Measurements from ENCODE around the gene B3GALT6. TPM values are rescaled to one million over a fixed set of nuclear protein-coding genes. Genes with fewer than 3 reads are reported as not detected.

Gene B3GALT6
- total and polyA plus RNA-seq, 2 experiments from 2014 or later, result 5.5 to 26.5 TPM

DNA sequence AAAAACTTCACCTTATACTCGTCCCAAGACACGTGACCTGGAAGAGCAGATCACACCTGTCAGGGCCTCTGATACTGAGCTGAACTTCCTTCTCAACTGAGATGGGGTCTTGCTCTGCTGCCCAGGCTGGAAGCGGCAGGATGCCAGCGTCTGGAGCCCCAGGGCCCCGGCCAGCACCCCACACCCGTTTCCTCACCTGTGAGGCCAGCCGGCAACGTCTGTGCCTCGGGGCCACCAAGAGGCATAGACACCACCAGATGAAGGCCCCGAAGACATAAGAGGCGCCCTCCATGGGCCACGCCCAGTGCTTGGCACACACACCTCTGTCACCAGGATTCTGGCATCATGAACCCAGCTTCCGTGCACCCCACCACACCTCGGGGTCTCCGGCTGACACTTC lies 8.7 kb upstream of the B3GALT6 start (continued):
- TF ChIP-seq, protein P1, sequence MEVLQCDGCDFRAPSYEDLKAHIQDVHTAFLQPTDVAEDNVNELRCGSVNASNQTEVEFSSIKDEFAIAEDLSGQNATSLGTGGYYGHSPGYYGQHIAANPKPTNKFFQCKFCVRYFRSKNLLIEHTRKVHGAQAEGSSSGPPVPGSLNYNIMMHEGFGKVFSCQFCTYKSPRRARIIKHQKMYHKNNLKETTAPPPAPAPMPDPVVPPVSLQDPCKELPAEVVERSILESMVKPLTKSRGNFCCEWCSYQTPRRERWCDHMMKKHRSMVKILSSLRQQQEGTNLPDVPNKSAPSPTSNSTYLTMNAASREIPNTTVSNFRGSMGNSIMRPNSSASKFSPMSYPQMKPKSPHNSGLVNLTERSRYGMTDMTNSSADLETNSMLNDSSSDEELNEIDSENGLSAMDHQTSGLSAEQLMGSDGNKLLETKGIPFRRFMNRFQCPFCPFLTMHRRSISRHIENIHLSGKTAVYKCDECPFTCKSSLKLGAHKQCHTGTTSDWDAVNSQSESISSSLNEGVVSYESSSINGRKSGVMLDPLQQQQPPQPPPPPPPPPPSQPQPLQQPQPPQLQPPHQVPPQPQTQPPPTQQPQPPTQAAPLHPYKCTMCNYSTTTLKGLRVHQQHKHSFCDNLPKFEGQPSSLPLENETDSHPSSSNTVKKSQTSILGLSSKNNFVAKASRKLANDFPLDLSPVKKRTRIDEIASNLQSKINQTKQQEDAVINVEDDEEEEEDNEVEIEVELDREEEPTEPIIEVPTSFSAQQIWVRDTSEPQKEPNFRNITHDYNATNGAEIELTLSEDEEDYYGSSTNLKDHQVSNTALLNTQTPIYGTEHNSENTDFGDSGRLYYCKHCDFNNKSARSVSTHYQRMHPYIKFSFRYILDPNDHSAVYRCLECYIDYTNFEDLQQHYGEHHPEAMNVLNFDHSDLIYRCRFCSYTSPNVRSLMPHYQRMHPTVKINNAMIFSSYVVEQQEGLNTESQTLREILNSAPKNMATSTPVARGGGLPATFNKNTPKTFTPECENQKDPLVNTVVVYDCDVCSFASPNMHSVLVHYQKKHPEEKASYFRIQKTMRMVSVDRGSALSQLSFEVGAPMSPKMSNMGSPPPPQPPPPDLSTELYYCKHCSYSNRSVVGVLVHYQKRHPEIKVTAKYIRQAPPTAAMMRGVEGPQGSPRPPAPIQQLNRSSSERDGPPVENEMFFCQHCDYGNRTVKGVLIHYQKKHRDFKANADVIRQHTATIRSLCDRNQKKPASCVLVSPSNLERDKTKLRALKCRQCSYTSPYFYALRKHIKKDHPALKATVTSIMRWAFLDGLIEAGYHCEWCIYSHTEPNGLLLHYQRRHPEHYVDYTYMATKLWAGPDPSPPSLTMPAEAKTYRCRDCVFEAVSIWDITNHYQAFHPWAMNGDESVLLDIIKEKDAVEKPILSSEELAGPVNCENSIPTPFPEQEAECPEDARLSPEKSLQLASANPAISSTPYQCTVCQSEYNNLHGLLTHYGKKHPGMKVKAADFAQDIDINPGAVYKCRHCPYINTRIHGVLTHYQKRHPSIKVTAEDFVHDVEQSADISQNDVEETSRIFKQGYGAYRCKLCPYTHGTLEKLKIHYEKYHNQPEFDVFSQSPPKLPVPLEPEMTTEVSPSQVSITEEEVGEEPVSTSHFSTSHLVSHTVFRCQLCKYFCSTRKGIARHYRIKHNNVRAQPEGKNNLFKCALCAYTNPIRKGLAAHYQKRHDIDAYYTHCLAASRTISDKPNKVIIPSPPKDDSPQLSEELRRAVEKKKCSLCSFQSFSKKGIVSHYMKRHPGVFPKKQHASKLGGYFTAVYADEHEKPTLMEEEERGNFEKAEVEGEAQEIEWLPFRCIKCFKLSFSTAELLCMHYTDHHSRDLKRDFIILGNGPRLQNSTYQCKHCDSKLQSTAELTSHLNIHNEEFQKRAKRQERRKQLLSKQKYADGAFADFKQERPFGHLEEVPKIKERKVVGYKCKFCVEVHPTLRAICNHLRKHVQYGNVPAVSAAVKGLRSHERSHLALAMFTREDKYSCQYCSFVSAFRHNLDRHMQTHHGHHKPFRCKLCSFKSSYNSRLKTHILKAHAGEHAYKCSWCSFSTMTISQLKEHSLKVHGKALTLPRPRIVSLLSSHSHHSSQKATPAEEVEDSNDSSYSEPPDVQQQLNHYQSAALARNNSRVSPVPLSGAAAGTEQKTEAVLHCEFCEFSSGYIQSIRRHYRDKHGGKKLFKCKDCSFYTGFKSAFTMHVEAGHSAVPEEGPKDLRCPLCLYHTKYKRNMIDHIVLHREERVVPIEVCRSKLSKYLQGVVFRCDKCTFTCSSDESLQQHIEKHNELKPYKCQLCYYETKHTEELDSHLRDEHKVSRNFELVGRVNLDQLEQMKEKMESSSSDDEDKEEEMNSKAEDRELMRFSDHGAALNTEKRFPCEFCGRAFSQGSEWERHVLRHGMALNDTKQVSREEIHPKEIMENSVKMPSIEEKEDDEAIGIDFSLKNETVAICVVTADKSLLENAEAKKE (CRISPR knock-in tag; IDR thresholded peaks at IDR 0.05), result no peak
- TF ChIP-seq CREB1 (CRISPR knock-in tag; IDR thresholded peaks at IDR 0.05; ENCODE audit: low read depth) (no peak), EZH2phosphoT487 (IDR thresholded peaks at IDR 0.05; ENCODE audit: unreplicated experiment) (no peak), POLR2AphosphoS5 (IDR thresholded peaks at IDR 0.05; ENCODE audit: low read depth) (no peak), STAT1 (IDR thresholded peaks at IDR 0.05; ENCODE audit: unreplicated experiment) (no peak), EZH2 (IDR thresholded peaks at IDR 0.05; ENCODE audit: low read depth, unreplicated experiment) (no peak)
- TF ChIP-seq, protein P2, sequence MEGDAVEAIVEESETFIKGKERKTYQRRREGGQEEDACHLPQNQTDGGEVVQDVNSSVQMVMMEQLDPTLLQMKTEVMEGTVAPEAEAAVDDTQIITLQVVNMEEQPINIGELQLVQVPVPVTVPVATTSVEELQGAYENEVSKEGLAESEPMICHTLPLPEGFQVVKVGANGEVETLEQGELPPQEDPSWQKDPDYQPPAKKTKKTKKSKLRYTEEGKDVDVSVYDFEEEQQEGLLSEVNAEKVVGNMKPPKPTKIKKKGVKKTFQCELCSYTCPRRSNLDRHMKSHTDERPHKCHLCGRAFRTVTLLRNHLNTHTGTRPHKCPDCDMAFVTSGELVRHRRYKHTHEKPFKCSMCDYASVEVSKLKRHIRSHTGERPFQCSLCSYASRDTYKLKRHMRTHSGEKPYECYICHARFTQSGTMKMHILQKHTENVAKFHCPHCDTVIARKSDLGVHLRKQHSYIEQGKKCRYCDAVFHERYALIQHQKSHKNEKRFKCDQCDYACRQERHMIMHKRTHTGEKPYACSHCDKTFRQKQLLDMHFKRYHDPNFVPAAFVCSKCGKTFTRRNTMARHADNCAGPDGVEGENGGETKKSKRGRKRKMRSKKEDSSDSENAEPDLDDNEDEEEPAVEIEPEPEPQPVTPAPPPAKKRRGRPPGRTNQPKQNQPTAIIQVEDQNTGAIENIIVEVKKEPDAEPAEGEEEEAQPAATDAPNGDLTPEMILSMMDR (conservative IDR thresholded peaks at IDR 0.05; ENCODE audit: low read depth in 2 of 2), result no peak

DNA sequence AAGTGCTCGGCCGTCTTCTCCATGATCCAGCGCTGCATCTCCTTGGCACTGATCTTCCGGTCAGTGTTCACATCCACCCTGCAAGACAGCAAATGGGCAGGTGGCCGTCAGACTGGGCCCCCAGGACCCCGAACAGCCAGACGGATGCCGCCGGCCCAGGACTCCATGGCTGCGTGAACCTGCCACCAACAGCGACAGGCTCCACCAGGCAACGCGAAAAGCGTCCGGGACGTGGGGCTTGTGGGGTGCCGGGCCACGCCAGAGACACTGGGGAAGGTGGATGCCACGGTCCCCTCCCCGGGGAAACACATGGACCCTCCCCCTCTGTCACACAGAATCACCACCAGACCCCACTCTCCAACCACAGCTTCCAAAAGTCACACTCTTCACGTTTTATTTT lies 8.1 kb upstream of the B3GALT6 start:
- no peaks in the 10 kb centered on the region; the same call in 2 of the 3 replicates for H3K9me3 Mint-ChIP-seq
- H3K79me2 ChIP-seq (replicated peaks; ENCODE audit: insufficient read depth), result peaks cover 7% of the 10 kb centered on the region; the same call in 1 of the 2 replicates
- no peaks in the 10 kb centered on the region for H3K27me3 ChIP-seq (ENCODE audit: insufficient read depth)
- H3K27me3 Mint-ChIP-seq (ENCODE audit: insufficient read depth, low read depth, poor library complexity), result peaks cover 11% of the 10 kb centered on the region
- TF ChIP-seq CREB1 (CRISPR knock-in tag; IDR thresholded peaks at IDR 0.05; ENCODE audit: low read depth) (no peak), STAT1 (IDR thresholded peaks at IDR 0.05; ENCODE audit: unreplicated experiment) (no peak)
- no peaks in the 10 kb centered on the region for H3K4me1 ChIP-seq (ENCODE audit: insufficient read depth)
- no peak overlapping the region for H3K4me3 ChIP-seq
- H3K27ac ChIP-seq (ENCODE audit: low read depth), result no peak overlapping the region
- peaks cover 3% of the 10 kb centered on the region; the same call in 1 of the 2 replicates for H3K36me3 ChIP-seq (ENCODE audit: insufficient read depth)
- ATAC-seq (no peak), DNase-seq (ENCODE audit: low spot score) (no peak)
- no peak overlapping the region for H3K4me2 ChIP-seq
- peaks cover 32% of the 10 kb centered on the region for H3K36me3 Mint-ChIP-seq (ENCODE audit: low read depth)
- H4K20me1 ChIP-seq (replicated peaks; ENCODE audit: insufficient read depth), result peaks cover 5% of the 10 kb centered on the region; the same call in 1 of the 2 replicates
- no peaks in the 10 kb centered on the region for H3K4me1 Mint-ChIP-seq
- no peak overlapping the region for H3K4me3 Mint-ChIP-seq
- H2AFZ ChIP-seq, result no peak overlapping the region
- H3K27ac Mint-ChIP-seq, result no peak overlapping the region
- H3K9me2 ChIP-seq (ENCODE audit: insufficient read depth), result no peaks in the 10 kb centered on the region
- no peaks in the 10 kb centered on the region for H3F3A ChIP-seq (replicated peaks; ENCODE audit: low read depth)

Data from GM23338 (cell line).